Naive thymus-derived CD4-positive, alpha-beta T cell (primary cell): Measurements from ENCODE around the gene BCKDK. TPM values are rescaled to one million over a fixed set of nuclear protein-coding genes. Genes with fewer than 3 reads are reported as not detected.

ENCODE experiments used
- ATAC-seq: fragments of 150-1000 bp; cut with Tn5 transposase; 2 replicates; pipeline ENCODE4 v1.10.0; 2021; ENCODE audit warnings: mild to moderate bottlenecking, moderate library complexity
- CTCF ChIA-PET: fragments of 350-600 bp; sonication (Branson Sonifier 250); formaldehyde crosslinking; loops from one replicate; lab custom pipeline; 2021; ENCODE audit warnings: antibody characterized with exemption; lab: Charles Lee
- POLR2A ChIA-PET: fragments of 350-600 bp; sonication (Branson Sonifier 250); formaldehyde crosslinking; loops from one replicate; lab custom pipeline; 2021; ENCODE audit warnings: antibody characterized with exemption, inconsistent platforms; lab: Charles Lee
- DNase-seq, 9 donors: peaks; one replicate each; pipeline versions ENCODE4 v3.0.0 to v3.0.0-alpha.2; 2020 to 2022; ENCODE audit warnings: mixed read lengths in 1 of 9
- H3K27ac ChIP-seq: one replicate; pipeline ENCODE4 v1.7.0; 2013; ENCODE audit warnings: mild to moderate bottlenecking, low read depth, low read length, moderate library complexity
- H3K27me3 ChIP-seq, 2 donors: one replicate each; pipeline ENCODE4 v1.7.0; 2013; ENCODE audit warnings: low read length in 2 of 2, mild to moderate bottlenecking in 2 of 2, moderate library complexity in 2 of 2; ENCODE audit not compliant: control insufficient read depth in 2 of 2, insufficient read depth in 2 of 2
- H3K36me3 ChIP-seq, 3 experiments: 1 replicate in 2 of 3; 2 replicates in 1 of 3; pipeline ENCODE4 v1.7.0; 2013; ENCODE audit warnings: low read length in 3 of 3, mild to moderate bottlenecking in 3 of 3, moderate library complexity in 1 of 3; ENCODE audit not compliant: insufficient read depth in 3 of 3, control insufficient read depth in 2 of 3
- H3K4me1 ChIP-seq, 2 donors: one replicate each; pipeline ENCODE4 v1.7.0; 2013; ENCODE audit warnings: low read length in 2 of 2, mild to moderate bottlenecking in 2 of 2, moderate library complexity in 1 of 2; ENCODE audit not compliant: control insufficient read depth in 2 of 2, insufficient read depth in 2 of 2
- H3K4me3 ChIP-seq: 2 replicates; pipeline ENCODE4 v1.7.0; 2013; ENCODE audit warnings: mild to moderate bottlenecking, low read length
- H3K9me3 ChIP-seq, 3 experiments: 1 replicate in 2 of 3; 2 replicates in 1 of 3; pipeline ENCODE4 v1.7.0; 2013; ENCODE audit warnings: low read length in 3 of 3; ENCODE audit not compliant: control insufficient read depth in 2 of 3
- H3K27ac Mint-ChIP-seq, 9 donors: one replicate each; pipeline ENCODE4 v1.8.0; 2020 to 2022; ENCODE audit warnings: mixed read lengths in 9 of 9, mild to moderate bottlenecking in 8 of 9, moderate library complexity in 5 of 9, inconsistent platforms in 2 of 9
- H3K27me3 Mint-ChIP-seq, 5 donors: one replicate each; pipeline ENCODE4 v1.8.0; 2021 to 2022; ENCODE audit warnings: mixed read lengths in 5 of 5, mild to moderate bottlenecking in 1 of 5
- H3K36me3 Mint-ChIP-seq, 5 donors: one replicate each; pipeline ENCODE4 v1.8.0; 2020 to 2022; ENCODE audit warnings: mixed read lengths in 5 of 5, mild to moderate bottlenecking in 3 of 5, inconsistent platforms in 1 of 5
- H3K4me1 Mint-ChIP-seq, 7 donors: one replicate each; pipeline ENCODE4 v1.8.0; 2020 to 2022; ENCODE audit warnings: mixed read lengths in 7 of 7, mild to moderate bottlenecking in 3 of 7, inconsistent platforms in 1 of 7
- H3K4me3 Mint-ChIP-seq, 10 donors: one replicate each; pipeline ENCODE4 v1.8.0; 2020 to 2022; ENCODE audit warnings: mild to moderate bottlenecking in 10 of 10, mixed read lengths in 10 of 10, moderate library complexity in 6 of 10, inconsistent platforms in 2 of 10
- H3K9me3 Mint-ChIP-seq, 11 donors: one replicate each; pipeline ENCODE4 v1.8.0; 2020 to 2022; ENCODE audit warnings: mixed read lengths in 11 of 11, mild to moderate bottlenecking in 4 of 11, inconsistent platforms in 1 of 11, moderate library complexity in 1 of 11
- intact Hi-C, 2 donors: fragments of 100-400 bp; cut with micrococcal nuclease; formaldehyde crosslinking; loops; one replicate each; pipeline ENCODE4 v1.15.1; 2023
- polyA plus RNA-seq, 2 donors: library from polyadenylated mRNA; unstranded; fragments of 300-500 nt; fragmentation: Illumina TruSeq; gene quantifications; one replicate each; pipeline ENCODE4 v1.2.3, GENCODE V29; 2021
- total RNA-seq, 6 experiments: library from RNA in 5 of 6; stranded (reverse) in 5 of 6; gene quantifications; 1 replicate in 5 of 6; 2 replicates in 1 of 6; pipeline ENCODE4 v1.2.3 and lab custom pipeline; 2021 to 2026

BCKDK gene
- total and polyA plus RNA-seq, 7 experiments from 2014 or later = 10.3 to 36.0 (median 21.0) TPM

- H3K36me3 Mint-ChIP-seq = peaks cover 0 to 19% (median 4%) of the 10 kb centered on the region in 5 donors
- H3K27me3 Mint-ChIP-seq = no peaks in the 10 kb centered on the region
- DNase-seq (no peak), ATAC-seq (no peak)
- peaks cover 0 to 23% (median 0%) of the 10 kb centered on the region in 3 experiments for H3K36me3 ChIP-seq
- H3K27ac ChIP-seq = no peak overlapping the region
- peak overlapping the region; percentile 30 to 82 (median 74) for H3K4me3 Mint-ChIP-seq
- intact Hi-C loops = no loop called here
- peak overlapping the region; percentile 44 for H3K4me3 ChIP-seq
- H3K9me3 ChIP-seq = no peaks in the 10 kb centered on the region
- peaks cover 0 to 1% (median 0%) of the 10 kb centered on the region in 11 donors for H3K9me3 Mint-ChIP-seq
- ChIA-PET POLR2A (interaction anchor here (1.2 kb wide), 1 partner anchor 9 kb away, joined by 5 read pairs; the partner anchor contains the start of gene ZNF668), CTCF (interaction anchor here (0.7 kb wide), 1 partner anchor 96 kb away, joined by 3 read pairs; no protein-coding TSS in a partner anchor)
- H3K27me3 ChIP-seq = no peaks in the 10 kb centered on the region
- H3K4me1 Mint-ChIP-seq = peaks cover 30 to 58% (median 41%) of the 10 kb centered on the region in 7 donors
- peaks cover 19 to 44% of the 10 kb centered on the region in 2 donors for H3K4me1 ChIP-seq
- peak overlapping the region in 8 of 9 donors; percentile 12 to 83 (median 70) for H3K27ac Mint-ChIP-seq
Measured at GRCh38 chr16:31064882-31065461, 43.2 kb upstream of the BCKDK start.

- Histone ChIP-seq H3K4me3 (no peak overlapping the region), H3K27me3 (no peaks in the 10 kb centered on the region), H3K27ac (no peak overlapping the region), H3K4me1 (peaks cover 24 to 41% of the 10 kb centered on the region in 2 donors), H3K36me3 (no peaks in the 10 kb centered on the region), H3K9me3 (no peaks in the 10 kb centered on the region)
- H3K4me3 Mint-ChIP-seq = no peak overlapping the region
- DNase-seq = no peak
- no peak for ATAC-seq
- peaks cover 38 to 63% (median 51%) of the 10 kb centered on the region in 7 donors for H3K4me1 Mint-ChIP-seq
- peaks cover 0 to 1% (median 0%) of the 10 kb centered on the region in 11 donors for H3K9me3 Mint-ChIP-seq
- intact Hi-C loops = loop anchor here in 1 of 2 donors (2.0 kb wide), 1 partner anchor 17 kb away; no protein-coding TSS in a partner anchor
- no peaks in the 10 kb centered on the region for H3K27me3 Mint-ChIP-seq
- peak overlapping the region in 2 of 9 donors; percentile 31 to 73 for H3K27ac Mint-ChIP-seq
- ChIA-PET CTCF (no interaction called here), POLR2A (interaction anchor here (1.2 kb wide), 1 partner anchor 75 kb away, joined by 4 read pairs; no protein-coding TSS in a partner anchor)
- H3K36me3 Mint-ChIP-seq = peaks cover 0 to 13% (median 4%) of the 10 kb centered on the region in 5 donors
Measured at GRCh38 chr16:31067342-31067741, 40.8 kb upstream of the BCKDK start.

GRCh38 chr16:31071861-31072260, 36.3 kb upstream of the BCKDK start:
- ChIA-PET POLR2A (interaction anchor here (0.8 to 2.7 kb wide), 2 partner anchors 33 to 37 kb away, joined by 3 to 29 read pairs; partner anchors contain the start of gene STX4), CTCF (interaction anchor here (0.6 kb wide), 1 partner anchor 132 kb away, joined by 5 read pairs; no protein-coding TSS in a partner anchor)
- intact Hi-C loops = loop anchor here (2.0 to 5.0 kb wide), 3 partner anchors 260 to 640 kb away; partner anchors contain the start of gene PRR14 (in 1 of the 2)
- H3K9me3 ChIP-seq = no peaks in the 10 kb centered on the region
- DNase-seq (no peak), ATAC-seq (no peak)
- H3K36me3 ChIP-seq = peaks cover 0 to 15% (median 0%) of the 10 kb centered on the region in 3 experiments
- H3K36me3 Mint-ChIP-seq = peaks cover 0 to 8% (median 0%) of the 10 kb centered on the region in 5 donors
- peaks cover 9 to 18% of the 10 kb centered on the region in 2 donors for H3K4me1 ChIP-seq
- peak overlapping the region; percentile 85 to 99 (median 96) for H3K4me3 Mint-ChIP-seq
- peaks cover 0 to 1% (median 0%) of the 10 kb centered on the region in 11 donors for H3K9me3 Mint-ChIP-seq
- H3K4me3 ChIP-seq = peak overlapping the region; percentile 89
- peak overlapping the region; percentile 75 to 98 (median 90) for H3K27ac Mint-ChIP-seq
- peak overlapping the region; percentile 91 for H3K27ac ChIP-seq
- H3K27me3 Mint-ChIP-seq = no peaks in the 10 kb centered on the region
- peaks cover 31 to 53% (median 35%) of the 10 kb centered on the region in 7 donors for H3K4me1 Mint-ChIP-seq
- no peaks in the 10 kb centered on the region for H3K27me3 ChIP-seq

- no peaks in the 10 kb centered on the region for H3K27me3 Mint-ChIP-seq
- peak overlapping the region; percentile 75 to 98 (median 90) for H3K27ac Mint-ChIP-seq
- ATAC-seq (no peak), DNase-seq (peak in 5 of 9 donors; percentile 11 to 37 (median 18))
- Histone ChIP-seq H3K36me3 (peaks cover 0 to 23% (median 4%) of the 10 kb centered on the region in 3 experiments), H3K27ac (peak overlapping the region; percentile 91), H3K4me3 (peak overlapping the region; percentile 89), H3K4me1 (peaks cover 9 to 18% of the 10 kb centered on the region in 2 donors), H3K9me3 (no peaks in the 10 kb centered on the region), H3K27me3 (no peaks in the 10 kb centered on the region)
- H3K4me1 Mint-ChIP-seq = peaks cover 30 to 49% (median 34%) of the 10 kb centered on the region in 7 donors
- H3K4me3 Mint-ChIP-seq = peak overlapping the region; percentile 85 to 99 (median 96)
- intact Hi-C loops = loop anchor here (2.0 to 5.0 kb wide), 3 partner anchors 260 to 640 kb away; partner anchors contain the start of gene PRR14 (in 1 of the 2)
- H3K36me3 Mint-ChIP-seq = peaks cover 0 to 12% (median 3%) of the 10 kb centered on the region in 5 donors
- H3K9me3 Mint-ChIP-seq = peaks cover 0 to 1% (median 0%) of the 10 kb centered on the region in 11 donors
- ChIA-PET CTCF (interaction anchor here (0.6 to 1.9 kb wide), 2 partner anchors 47 to 70 kb away, joined by 3 to 10 read pairs; no protein-coding TSS in a partner anchor), POLR2A (interaction anchor here (0.9 to 3.9 kb wide), 9 partner anchors 13 to 170 kb away, joined by 3 to 49 read pairs (median 23); partner anchors contain the start of genes FUS, KAT8, SETD1A and STX4)
Measured at GRCh38 chr16:31072540-31073141, 35.5 kb upstream of the BCKDK start.

- H3K27me3 Mint-ChIP-seq = no peaks in the 10 kb centered on the region
- ATAC-seq (peak; percentile 71), DNase-seq (peak; percentile 75 to 92 (median 84))
- Histone ChIP-seq H3K27ac (peak overlapping the region; percentile 91), H3K27me3 (no peaks in the 10 kb centered on the region), H3K9me3 (no peaks in the 10 kb centered on the region), H3K4me3 (peak overlapping the region; percentile 89), H3K36me3 (peaks cover 0 to 30% (median 11%) of the 10 kb centered on the region in 3 experiments), H3K4me1 (peaks cover 9 to 18% of the 10 kb centered on the region in 2 donors)
- CTCF ChIA-PET = interaction anchor here (0.6 to 1.9 kb wide), 5 partner anchors 44 to 785 kb away, joined by 3 to 10 read pairs (median 3); partner anchors contain the start of gene KAT8
- peaks cover 0 to 20% (median 7%) of the 10 kb centered on the region in 5 donors for H3K36me3 Mint-ChIP-seq
- POLR2A ChIA-PET = interaction anchor here (0.6 to 3.9 kb wide), 32 partner anchors 9 to 799 kb away, joined by 3 to 49 read pairs (median 5); partner anchors contain the start of genes ARMC5, FUS, KAT8 and PYCARD
- intact Hi-C loops = loop anchor here (2.0 to 5.0 kb wide), 3 partner anchors 261 to 639 kb away; partner anchors contain the start of gene PRR14 (in 1 of the 2)
- peak overlapping the region; percentile 92 to 98 (median 97) for H3K27ac Mint-ChIP-seq
- H3K4me1 Mint-ChIP-seq = peaks cover 28 to 53% (median 40%) of the 10 kb centered on the region in 7 donors
- H3K4me3 Mint-ChIP-seq = peak overlapping the region; percentile 85 to 99 (median 96)
- peaks cover 0 to 1% (median 0%) of the 10 kb centered on the region in 11 donors for H3K9me3 Mint-ChIP-seq
Measured at GRCh38 chr16:31073142-31073969, 34.8 kb upstream of the BCKDK start.
